Ascending aorta (tissue), 2 donors: Measurements from ENCODE around the gene HIVEP1. TPM values are rescaled to one million over a fixed set of nuclear protein-coding genes. Genes with fewer than 3 reads are reported as not detected.

ENCODE experiments used
- DNase-seq, 2 donors: peaks; one replicate each; pipeline ENCODE4 v3.0.0-alpha.2; 2019; ENCODE audit warnings: low spot score in 2 of 2
- H3K27ac ChIP-seq, 2 donors: fragments of 200-600 bp; sonication (generic); one replicate each; pipeline ENCODE4 v1.5.1; 2016 to 2017; ENCODE audit warnings: mild to moderate bottlenecking in 1 of 2
- H3K27me3 ChIP-seq: fragments of 200-600 bp; sonication (generic); one replicate; pipeline ENCODE4 v1.5.1; 2017
- H3K36me3 ChIP-seq, 2 donors: fragments of 200-600 bp; sonication (generic); one replicate each; pipeline ENCODE4 v1.5.1; 2016
- H3K4me1 ChIP-seq, 2 donors: fragments of 200-600 bp; sonication (generic); one replicate each; pipeline ENCODE4 v1.5.1; 2016 to 2017; ENCODE audit warnings: mild to moderate bottlenecking in 1 of 2
- H3K4me3 ChIP-seq, 2 donors: fragments of 200-600 bp; sonication (generic); one replicate each; pipeline ENCODE4 v1.5.1; 2016 to 2017; ENCODE audit warnings: mild to moderate bottlenecking in 1 of 2
- H3K9me3 ChIP-seq, 2 donors: fragments of 200-600 bp; sonication (generic); one replicate each; pipeline ENCODE4 v1.5.1; 2016
- CTCF ChIP-seq, 3 experiments: fragments of 200-600 bp in 2 of 3; fragments of 450-650 bp in 1 of 3; sonication (generic) in 2 of 3; IDR thresholded peaks; one replicate each; pipeline ENCODE4 v1.5.1; 2016 to 2019; ENCODE audit warnings: antibody characterized with exemption in 3 of 3, mild to moderate bottlenecking in 1 of 3, moderate library complexity in 1 of 3
- intact Hi-C: fragments of 100-400 bp; cut with DNase I; formaldehyde crosslinking; loops from one replicate; pipeline ENCODE4 v1.15.1; 2023
- total RNA-seq: library from RNA; depleted of rRNA; stranded (reverse); fragments of >200 nt; gene quantifications from one replicate; pipeline ENCODE4 v1.1.0, GENCODE V29; 2016

Gene HIVEP1
- total RNA-seq, 1 donor from 2014 or later = 31.7 TPM

DNA sequence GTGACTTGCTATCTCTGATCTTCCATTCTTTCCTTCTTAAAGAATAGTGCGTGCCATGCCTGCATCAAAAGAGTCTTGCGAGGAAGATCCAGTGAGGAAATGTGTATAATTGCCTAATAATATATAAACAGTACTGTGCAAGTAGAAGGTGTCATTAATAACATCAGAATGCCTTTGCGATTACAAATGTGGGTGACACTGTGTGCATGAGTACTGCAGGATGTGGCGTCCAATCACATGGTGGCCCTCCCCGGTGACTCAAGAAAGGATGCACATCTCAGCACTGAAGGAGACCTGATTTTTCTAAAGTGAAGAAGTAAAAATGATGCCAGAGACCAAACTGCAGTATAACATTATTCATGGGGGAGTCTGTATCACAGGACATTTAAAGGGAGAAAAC lies 170.6 kb downstream of the HIVEP1 start:
- DNase-seq = no peak
- intact Hi-C loops = no loop called here
- H3K27me3 ChIP-seq = no peaks in the 10 kb centered on the region
- no peak for TF ChIP-seq CTCF (IDR thresholded peaks at IDR 0.05)
- H3K27ac ChIP-seq = no peak overlapping the region
- H3K36me3 ChIP-seq = no peaks in the 10 kb centered on the region
- H3K4me3 ChIP-seq = no peak overlapping the region
- H3K4me1 ChIP-seq = no peaks in the 10 kb centered on the region
- no peaks in the 10 kb centered on the region for H3K9me3 ChIP-seq

- no peaks in the 10 kb centered on the region for H3K27me3 ChIP-seq
- no peak for DNase-seq
- no peaks in the 10 kb centered on the region for H3K4me1 ChIP-seq
- intact Hi-C loops = no loop called here
- no peak overlapping the region for H3K27ac ChIP-seq
- H3K4me3 ChIP-seq = no peak overlapping the region
- H3K9me3 ChIP-seq = no peaks in the 10 kb centered on the region
- TF ChIP-seq CTCF (IDR thresholded peaks at IDR 0.05) = no peak
- H3K36me3 ChIP-seq = no peaks in the 10 kb centered on the region
Observed at GRCh38 chr6:12185081-12185673, 173.1 kb downstream of the HIVEP1 start.

- TF ChIP-seq CTCF (IDR thresholded peaks at IDR 0.05) = no peak
- intact Hi-C loops = no loop called here
- DNase-seq = no peak
- Histone ChIP-seq H3K4me3 (no peak overlapping the region), H3K4me1 (no peaks in the 10 kb centered on the region), H3K27ac (no peak overlapping the region), H3K9me3 (no peaks in the 10 kb centered on the region), H3K36me3 (no peaks in the 10 kb centered on the region), H3K27me3 (no peaks in the 10 kb centered on the region)
Observed at GRCh38 chr6:12186528-12186927, 174.4 kb downstream of the HIVEP1 start.

DNA sequence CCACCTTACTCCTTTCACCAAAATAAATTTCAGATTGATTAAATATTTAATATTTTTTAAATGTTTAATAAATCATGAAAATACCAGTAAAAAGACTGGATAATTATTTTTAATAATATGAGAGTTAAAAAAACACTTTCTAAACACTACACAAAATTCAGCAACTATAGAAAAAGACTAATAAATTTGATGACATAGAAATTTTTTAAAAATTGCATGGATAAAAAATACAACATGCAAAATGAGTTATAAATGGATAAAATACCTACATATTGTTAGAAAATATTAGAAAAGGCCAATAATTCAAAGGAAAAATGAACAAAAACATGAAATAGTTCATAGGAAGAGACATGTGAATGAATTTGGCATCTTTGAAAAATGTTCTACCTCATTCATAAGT lies 177.0 kb downstream of the HIVEP1 start:
- no peaks in the 10 kb centered on the region for H3K4me1 ChIP-seq
- no peak for TF ChIP-seq CTCF (IDR thresholded peaks at IDR 0.05)
- H3K27me3 ChIP-seq = no peaks in the 10 kb centered on the region
- H3K9me3 ChIP-seq = no peaks in the 10 kb centered on the region
- H3K4me3 ChIP-seq = no peak overlapping the region
- no peak for DNase-seq
- no peak overlapping the region for H3K27ac ChIP-seq
- intact Hi-C loops = no loop called here
- H3K36me3 ChIP-seq = no peaks in the 10 kb centered on the region

GRCh38 chr6:12189661-12190060 lies 177.5 kb downstream of the HIVEP1 start:
- no peaks in the 10 kb centered on the region for H3K27me3 ChIP-seq
- H3K27ac ChIP-seq = no peak overlapping the region
- H3K4me3 ChIP-seq = no peak overlapping the region
- no peaks in the 10 kb centered on the region for H3K4me1 ChIP-seq
- H3K9me3 ChIP-seq = no peaks in the 10 kb centered on the region
- no peak for DNase-seq
- no peaks in the 10 kb centered on the region for H3K36me3 ChIP-seq
- intact Hi-C loops = no loop called here
- no peak for TF ChIP-seq CTCF (IDR thresholded peaks at IDR 0.05)

DNA sequence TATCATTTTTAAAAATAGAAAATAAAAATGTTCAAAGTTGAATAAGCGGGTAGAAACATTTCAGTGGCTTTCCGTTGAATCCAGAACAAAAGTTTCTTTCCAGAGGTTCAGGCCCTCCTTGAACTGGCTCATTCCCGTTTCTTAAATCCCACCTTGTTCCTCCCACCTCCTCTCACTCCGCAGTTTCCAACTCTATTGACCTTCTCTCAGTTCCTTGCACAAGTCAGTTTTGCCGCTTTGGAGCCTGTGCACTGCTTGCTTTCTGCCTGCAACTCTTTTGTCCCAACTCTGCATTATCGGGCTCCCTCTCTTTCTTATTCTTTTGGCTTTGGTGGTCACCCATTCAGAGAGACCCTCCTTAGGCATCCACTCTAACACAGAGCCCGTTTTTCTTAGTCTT lies 178.1 kb downstream of the HIVEP1 start:
- Histone ChIP-seq H3K4me3 (no peak overlapping the region), H3K27me3 (no peaks in the 10 kb centered on the region), H3K9me3 (no peaks in the 10 kb centered on the region), H3K36me3 (no peaks in the 10 kb centered on the region), H3K4me1 (no peaks in the 10 kb centered on the region), H3K27ac (no peak overlapping the region)
- intact Hi-C loops = no loop called here
- TF ChIP-seq CTCF (IDR thresholded peaks at IDR 0.05) = no peak
- DNase-seq = no peak
